GM19467 (cell line): ENCODE results near the gene SLC25A19.

Source experiments
- ATAC-seq: cut with Tn5 transposase; IDR thresholded peaks from one replicate; pipeline ENCODE4 v1.9.1; 2021; ENCODE audit warnings: mild to moderate bottlenecking, moderate library complexity; ENCODE audit not compliant: unreplicated experiment

The SLC25A19 gene

DNA sequence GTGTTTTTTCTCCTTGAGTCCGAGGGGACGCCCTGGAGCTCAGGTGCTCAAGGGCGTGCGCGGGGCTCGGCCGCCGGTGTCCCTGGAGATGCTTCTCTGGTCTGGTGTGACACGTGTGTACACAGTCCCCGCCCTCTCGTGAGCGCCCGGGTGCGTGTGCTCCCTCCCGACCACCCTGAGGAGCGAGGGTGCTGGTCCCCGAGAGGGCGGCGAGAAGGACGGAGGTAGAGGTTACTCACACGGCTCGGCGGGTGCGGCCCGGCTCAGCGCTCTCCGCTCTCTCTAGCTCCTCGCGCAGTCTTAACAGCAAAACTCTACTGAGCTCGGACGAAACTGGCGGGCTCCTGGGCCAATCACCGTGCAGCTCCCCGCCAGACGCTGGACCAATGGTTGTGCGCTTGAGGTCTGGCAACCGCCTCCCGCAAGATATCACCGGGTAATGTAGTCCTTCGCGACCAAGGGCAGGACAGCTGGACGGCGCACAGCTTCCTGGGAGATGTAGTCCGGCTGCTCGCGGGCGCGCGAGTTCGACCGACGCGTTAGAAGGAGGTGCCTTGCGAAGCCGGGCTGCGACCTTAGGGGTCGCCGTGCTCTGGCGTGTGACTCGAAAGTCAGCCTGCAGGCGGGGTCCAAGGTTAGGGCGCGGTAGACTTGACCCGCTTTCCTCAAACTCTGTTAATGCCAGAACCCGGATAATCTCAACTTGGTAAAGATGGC is at the start of gene SLC25A19:
SLC25A19 (minus strand) TSS at position 319 of the 717 bp plus-strand sequence. CDS start 2,669 bp downstream, outside the sequence.
- peak; percentile 90 for ATAC-seq

DNA sequence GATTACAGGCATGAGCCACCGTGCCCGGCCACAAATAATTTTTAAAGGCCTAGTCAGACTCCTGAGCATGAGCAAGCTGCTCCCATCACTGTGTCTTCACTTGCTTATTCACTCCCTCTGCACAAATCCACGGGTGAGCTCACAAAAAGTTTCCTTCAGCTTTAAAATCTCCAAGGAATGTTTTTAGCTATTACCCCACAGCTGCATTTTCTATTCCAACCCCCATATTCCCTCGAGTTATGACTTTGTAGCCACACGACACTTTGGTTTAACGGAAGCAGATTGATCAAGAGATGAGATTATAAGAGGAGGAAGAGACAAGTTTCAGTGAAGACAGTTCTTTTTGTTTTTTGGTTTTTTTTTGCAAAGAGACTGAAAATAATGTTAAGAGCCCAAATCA is 49.1 kb upstream of the SLC25A19 start:
- no peak for ATAC-seq

DNA sequence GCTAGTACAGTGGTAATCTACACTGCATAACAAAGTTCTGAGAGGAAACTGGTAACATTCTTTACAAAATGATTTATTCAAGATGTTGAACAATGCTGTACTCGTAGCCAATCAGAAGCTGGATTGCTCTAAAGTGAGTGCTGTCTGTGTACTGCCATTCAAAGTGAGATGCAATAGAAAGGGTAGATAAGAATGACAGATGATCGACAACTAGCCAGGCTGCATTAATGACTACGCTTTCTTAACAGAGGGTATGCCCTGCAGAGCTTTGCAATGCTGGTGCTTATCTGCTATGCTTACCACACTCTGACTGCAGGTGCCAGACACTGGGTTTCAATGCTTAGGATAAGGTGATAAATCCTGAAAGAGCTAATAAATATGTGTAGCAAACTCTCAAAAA is 46.1 kb upstream of the SLC25A19 start:
- no peak for ATAC-seq

DNA sequence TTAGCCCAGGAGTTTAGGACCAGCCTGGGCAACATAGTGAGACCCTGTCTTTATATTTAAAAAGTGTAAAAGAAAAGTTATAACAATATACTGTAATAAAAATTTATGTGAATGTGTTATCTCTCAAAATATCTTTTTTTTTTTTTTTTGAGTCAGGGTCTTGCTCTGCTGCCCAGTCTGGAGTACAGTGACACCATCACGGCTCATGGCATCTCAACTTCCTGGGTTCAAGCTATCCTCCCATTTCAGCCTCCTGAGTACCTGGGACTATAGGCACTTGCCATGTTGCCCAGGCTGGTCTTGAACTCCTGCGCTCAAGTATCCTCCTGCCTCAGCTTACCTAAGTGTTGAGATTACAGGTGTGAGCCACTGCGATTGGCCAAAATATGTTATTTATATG is 45.5 kb upstream of the SLC25A19 start:
- no peak for ATAC-seq

DNA sequence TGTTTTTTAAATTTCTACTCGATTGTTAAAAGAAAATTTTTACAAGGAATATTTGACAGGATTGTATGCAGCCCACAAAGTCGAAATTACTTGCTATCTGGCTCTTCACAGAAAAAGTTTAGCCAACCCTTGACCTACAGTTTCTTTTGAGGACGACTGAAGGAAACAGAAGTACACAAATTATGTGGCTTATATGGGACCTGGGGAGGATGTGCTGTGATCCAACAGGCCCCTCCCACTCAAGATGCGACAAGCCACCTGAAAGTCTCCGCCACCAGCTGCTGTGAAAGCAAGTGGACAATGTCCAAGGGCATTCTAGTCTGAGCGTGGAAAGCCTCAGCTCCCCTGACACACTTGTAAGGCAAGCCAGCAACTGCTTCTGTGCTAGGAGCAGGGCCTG is 42.4 kb upstream of the SLC25A19 start:
- no peak for ATAC-seq

DNA sequence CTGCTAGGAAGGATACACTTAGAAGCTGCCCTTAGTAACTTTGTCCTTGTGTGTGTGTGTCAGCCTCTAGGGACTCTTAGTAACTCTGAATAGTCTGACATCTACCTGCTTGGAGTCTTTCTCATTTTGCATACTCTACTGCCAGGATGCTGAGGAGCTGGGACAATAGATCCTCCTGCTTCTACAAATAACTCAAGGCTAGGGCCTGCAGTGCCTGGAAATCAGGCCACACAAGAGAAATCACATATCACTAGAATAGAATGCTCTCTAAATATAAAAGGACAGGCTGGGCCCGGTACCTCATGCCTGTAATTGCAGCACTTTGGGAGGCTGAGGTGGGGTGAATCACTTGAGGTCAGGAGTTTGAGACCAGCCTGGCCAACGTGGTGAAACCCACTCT is 38.5 kb upstream of the SLC25A19 start:
- ATAC-seq, result no peak

DNA sequence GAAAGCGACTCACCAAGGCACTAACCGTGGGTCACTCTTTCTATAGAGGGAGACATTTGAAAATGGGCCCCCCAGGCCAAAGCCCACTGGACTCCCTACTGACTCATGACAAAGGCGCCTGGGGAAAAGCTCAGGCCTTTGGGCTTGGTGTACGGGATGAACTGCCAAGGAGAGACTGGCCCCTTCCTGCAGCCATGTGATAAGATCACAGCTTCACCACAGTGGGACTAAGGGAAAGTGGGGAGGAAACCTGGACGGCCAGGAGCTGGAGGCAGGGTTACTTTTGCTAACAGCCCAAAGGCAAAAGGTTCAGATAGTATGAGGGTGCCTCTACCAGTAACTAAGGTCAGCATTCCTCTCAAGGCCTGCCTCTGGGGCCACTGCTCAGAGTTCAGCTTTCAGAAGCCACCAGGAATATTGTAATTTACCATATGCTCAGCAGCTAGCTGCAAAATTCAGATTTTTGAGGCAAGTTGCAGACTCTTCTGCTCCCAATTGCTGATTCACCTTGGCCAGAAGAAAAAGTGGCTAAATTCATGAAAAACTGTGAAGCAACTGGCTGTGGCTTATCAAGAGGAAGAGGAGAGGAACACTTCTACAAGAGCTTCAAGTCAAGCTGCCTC is 37.1 kb upstream of the SLC25A19 start:
- no peak for ATAC-seq

DNA sequence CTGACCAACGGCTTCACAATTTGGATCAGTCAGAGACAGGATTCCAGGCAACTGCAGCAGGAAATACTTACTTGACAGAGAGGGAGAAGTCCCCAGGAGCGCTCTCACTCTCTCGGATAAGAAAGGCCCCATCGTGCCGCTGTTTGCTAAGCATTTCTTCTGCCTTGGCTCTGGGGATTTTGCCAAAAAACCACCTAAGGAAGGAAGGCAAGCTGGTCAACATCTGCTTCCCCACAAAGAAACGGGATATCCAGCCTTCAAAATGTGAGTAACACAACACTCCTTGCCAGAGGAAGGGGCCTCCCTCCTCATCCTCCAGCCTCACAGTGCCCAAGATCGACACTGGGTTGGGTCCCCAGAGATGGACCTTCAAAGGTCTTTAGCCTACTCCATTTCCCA is 36.6 kb upstream of the SLC25A19 start:
- ATAC-seq, result no peak

DNA sequence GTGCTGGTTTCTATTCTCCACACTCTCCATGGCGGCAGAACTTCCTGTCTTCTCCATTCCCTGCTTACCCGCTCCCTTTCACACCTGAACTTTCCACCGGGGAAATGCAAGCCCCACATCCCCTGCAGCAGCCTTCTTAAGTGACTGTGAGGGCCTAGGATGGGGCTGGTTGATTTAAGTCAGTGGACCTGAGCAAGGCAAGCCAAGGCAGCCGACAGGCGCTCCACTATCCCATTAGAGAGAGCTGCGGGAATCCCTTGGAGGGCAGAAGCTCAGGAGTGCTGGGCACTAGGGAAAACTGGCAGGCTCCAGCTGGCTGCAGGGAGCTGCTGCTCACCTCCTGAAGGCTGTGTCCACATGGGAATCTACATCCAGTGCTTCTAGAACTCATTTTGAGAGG is 36.1 kb upstream of the SLC25A19 start:
- no peak for ATAC-seq

DNA sequence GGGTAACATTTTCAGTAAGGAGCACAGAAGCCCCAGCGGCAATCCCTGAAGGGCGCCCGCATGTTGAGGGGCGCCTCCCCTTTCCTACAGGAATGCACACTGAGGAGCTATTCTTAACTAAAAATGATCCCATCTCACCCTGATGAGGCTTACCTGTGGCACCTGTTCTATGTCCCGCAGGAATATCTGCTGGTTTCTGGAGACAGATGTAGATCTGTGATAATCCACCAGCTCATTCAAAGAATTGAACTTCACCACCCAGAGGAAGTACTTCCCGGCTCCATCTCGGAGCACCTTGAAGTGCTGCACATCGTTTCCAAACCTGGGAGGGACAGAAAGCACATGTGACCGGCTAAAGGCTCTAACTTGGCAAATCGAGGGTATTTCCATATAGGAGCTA is 32.3 kb upstream of the SLC25A19 start:
- no peak for ATAC-seq

DNA sequence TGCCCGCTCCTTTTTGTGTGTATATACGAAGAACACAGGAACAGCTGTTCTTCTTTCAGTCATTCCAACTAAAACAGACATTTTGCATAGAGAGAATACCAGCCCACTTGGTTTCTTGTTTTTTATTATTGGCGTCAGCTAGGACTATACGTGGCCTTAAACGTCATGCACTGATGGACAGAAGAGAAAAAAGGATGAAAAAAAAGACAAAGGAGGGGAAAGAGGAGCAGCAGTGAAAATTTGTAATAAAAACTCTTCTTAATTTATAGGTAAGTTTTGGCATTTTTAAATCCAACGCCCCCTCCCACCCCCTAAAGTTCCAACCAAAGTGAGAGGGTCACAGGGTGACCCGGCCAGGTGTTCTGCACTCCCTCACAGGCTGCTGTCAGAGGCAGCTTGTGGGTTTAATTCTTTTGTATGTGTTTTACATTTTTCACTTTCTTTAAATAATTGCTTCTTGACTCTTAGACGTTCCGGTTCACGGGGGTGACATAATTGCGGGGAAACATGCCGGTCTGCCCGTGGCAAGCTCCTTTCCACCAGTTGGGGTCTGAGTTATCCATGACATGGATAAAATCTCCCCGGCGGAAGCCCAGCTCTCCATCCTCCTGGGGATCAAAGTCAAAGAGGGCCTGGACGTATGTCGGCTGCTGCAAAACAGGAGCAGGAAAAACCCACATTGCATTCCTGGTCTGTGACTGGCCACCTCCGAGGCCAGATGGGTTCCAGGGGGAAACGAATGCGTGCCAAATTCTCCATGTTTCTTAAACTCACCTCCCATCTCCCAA is 30.9 kb upstream of the SLC25A19 start:
- peak; percentile 39 for ATAC-seq

DNA sequence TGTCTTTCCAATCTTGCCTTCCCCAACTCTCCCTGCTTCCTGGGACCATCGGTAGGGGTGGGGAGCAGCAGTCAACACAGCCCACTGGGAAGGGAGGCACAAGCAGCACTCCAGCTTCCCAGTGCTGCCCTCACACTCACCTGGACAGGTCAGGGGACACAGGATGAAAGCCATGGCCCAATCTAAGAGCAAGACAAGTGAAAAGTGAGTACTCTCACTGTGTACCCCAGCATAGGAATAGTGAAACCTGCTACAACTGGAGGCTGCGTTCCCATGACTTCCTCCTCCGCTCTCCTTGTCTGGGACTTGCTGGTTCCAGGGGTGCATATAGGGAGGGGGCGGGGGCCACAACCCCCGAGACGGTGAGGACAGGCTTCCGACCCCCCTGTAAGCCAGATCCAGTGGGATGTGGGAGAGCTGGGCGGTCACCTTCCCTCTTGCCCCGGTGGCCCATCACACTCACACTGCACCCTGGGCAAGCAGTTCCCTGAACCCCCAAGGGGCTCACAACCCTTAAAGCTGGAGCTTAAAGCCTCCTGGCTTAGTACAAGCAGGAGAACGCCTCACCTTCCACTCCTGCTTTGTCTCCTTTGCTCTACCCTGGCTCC is 29.5 kb upstream of the SLC25A19 start:
- no peak for ATAC-seq

DNA sequence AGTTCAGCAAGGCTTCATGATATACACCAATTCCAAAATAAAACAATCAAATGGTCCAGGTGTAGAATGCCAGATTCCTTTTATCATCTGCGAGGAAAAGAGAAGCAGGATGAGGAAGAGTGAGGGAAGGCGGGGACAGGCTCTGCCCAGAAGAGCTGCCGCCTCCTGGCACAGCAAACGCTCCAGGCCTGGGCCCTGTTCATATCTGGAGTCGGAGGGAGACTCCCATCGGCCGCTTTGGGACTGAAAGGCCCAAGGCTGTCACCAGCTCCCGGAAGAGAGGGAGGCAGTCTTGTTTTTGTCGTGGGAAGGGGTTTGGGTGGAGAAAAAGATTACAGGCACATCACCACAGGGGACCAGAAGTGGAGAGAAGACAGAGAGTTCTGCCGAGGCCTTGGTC is 29.0 kb upstream of the SLC25A19 start:
- no peak for ATAC-seq

DNA sequence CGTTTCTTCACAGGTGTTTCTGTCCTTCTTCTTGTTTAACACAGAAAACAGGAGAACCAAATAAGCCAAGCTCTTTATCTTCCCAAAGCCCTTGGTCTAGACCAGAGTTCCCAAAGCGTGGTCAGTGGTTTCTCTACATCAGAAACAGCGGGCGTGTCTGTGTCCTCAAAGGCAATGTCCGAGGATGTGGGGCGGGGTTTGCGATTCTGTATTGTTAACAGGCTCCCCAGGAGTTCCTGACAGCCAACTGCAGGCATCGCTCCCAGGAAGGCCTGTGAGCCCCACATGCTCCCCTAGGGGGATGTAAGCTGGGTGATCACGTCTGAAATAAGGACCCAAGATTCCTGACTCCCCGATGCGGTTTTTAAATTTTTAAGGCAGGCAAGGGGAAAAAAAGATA is 28.4 kb upstream of the SLC25A19 start:
- no peak for ATAC-seq

DNA sequence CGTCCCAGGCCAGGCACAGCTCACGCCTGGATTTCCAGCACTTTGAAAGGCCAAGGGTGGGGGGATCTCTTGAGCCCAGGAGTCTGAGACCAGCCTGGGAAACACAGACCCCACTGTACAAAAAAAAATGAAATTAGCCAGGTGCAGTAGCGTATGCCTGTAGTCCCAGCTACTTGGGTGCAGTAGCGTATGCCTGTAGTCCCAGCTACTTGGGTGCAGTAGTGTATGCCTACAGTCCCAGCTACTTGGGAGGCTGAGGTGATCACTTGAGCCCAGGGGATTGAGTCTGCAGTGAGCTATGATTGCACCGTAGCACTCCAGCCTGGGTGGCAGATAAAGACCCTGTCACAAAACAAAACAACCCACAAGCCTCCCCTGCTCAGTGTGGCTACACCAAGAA is 27.0 kb upstream of the SLC25A19 start:
- no peak for ATAC-seq

DNA sequence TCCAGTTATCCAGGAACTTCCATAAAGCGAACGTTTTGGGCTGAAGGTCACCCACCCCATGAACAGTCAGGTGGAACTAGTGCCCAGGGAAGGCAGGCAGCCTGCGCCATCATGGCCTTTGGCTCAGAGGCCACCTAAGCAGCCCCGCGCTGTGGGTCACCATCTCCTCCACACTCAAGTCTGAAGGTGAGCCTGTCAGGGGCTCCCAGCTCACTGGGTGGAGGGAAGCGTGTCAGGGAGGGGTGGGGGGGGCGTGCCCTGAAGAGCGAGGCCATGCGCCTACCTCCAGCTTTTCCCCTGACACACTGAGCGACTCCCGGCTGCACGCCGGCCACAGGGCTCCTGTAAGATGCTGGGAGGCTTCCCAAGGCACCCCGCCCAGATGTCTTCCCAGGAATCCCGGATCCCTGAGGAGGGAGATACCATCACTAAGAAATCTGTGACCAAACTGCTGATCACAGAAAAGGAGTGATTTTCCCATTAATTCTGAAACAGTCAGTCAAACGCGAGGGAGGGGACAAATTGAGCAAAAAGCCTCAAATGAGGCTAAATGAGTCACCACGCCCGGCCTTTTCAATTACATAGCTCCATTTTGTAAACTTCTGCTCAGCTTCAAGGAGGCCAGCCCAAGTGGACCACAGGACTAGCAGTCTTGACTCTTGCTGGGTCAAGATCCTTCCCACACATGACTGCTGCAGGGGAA is 26.5 kb upstream of the SLC25A19 start:
- no peak for ATAC-seq

DNA sequence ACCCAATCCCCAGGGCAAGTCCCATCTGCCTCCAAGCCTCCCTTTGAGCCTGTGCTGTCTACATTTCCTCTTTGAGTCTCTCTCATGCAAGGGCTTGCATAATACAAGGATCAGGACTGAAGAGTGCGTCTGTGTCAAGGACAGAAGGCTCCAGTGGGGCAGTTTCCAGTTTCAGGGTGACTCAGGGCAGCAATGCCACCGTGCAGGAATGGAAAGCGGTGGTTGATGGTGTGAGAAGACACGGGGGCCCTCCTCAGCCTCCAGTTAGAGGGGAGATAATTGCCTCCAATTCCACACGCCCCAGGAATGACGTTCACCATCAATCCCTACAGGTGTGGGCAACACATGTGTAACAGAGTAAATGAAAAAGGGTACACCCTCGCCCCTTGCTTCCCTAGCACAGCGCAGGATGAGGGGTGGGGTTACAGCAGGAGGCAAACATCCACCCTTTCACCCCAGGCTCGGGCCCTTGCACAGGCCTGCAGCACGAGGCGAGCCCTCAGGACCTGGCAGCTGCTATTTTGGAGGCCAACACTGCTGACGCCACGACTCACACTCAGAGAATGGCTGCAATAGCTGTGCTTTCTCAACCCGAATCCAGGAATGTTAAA is 24.8 kb upstream of the SLC25A19 start:
- ATAC-seq, result no peak

DNA sequence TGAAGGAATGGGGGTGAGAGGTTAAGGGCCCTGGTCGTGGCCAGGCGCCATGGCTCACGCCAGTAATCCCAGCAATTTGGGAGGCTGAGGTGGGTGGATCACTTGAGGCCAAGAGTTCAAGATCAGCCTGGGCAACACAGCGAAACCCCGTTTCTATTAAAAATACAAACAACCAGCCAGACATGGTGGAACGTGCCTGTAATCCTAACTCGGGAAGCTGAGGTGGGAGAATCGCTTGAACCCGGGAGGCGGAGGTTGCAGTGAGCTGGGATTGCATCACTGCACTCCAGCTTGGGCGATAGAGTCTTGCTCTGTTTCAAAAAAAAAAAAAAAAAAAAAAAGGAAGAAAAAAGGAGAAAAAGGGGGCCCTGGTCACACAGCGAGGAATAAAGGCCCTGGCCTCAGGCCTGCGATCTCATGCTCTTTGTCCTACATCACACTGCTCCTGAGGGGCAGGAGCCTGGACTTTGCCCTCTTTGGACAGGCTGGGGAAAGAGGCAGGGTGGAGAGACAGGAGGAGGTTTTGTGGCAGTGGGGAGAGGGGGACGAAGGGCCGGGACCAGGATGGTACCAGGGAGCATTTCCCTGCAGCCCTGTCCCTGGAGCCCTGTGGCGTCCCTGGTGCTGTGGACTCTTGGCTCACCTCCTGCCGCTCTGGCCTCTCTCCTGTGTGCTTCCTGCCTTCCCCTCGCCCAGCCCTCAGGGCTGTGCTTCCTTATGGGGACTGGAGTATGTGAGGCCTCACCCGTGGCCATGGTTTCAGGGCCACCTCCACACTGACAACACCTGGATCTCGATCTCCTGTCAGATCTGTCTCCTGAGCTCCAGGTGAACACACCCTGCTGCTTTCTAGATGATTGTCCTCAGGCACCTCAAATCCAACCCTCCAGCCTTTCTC is 19.7 kb upstream of the SLC25A19 start:
- no peak for ATAC-seq

DNA sequence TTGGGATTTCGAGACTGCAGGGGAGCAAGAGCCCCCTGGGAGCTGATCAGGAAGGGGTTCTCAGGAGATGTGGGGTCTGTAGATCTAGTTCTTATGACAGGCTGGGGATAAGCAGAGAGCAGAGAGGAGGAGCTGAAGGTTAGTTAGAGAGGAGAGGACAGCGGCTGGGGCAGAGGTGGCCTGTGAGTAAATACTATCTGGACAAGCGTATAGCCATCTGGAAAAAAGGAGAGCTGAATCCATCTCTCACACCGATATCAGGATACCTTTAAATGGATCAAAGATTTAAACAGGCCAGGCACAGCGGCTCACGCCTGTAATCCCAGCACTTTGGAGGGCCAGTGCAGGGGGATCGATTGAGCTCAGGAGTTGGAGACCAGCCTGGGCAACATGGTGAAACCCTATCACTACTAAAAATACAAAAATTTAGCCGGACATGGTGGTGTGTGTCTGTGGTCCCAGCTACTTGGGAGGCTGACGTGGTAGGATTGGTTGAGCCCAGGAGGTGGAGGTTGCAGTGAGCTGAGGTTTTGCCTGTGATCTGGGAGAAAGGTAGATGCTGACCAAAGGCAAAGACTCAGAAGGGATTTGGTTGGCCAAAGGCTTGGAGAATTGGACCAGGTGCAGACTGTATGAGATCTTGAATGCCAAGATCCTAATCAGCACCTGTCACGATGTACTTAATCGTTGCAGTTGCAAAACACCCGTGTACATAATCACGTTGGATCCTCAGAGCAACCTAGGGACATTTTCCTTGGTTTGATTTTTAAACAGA is 18.9 kb upstream of the SLC25A19 start:
- no peak for ATAC-seq
